Endothelial cell of umbilical vein (primary cell): ENCODE results near the gene CHCHD5. TPM values are rescaled to one million over a fixed set of nuclear protein-coding genes. Genes with fewer than 3 reads are reported as not detected.

Source experiments
- BruUV-seq: library from RNA; stranded (reverse); fragments of 400-500 nt; replicated peaks from 2 replicates; lab custom pipeline; 2021; lab: Mats Ljungman, UMichigan
- CTCF ChIA-PET: fragments of 300-600, 350-600 bp; sonication (Branson Sonifier 250); formaldehyde crosslinking; loops from one replicate; lab custom pipeline; 2021; ENCODE audit warnings: antibody characterized with exemption, inconsistent platforms; lab: Charles Lee
- POLR2A ChIA-PET: fragments of 300-600, 350-600 bp; sonication (Branson Sonifier 250); formaldehyde crosslinking; loops from one replicate; lab custom pipeline; 2021; ENCODE audit warnings: antibody characterized with exemption, inconsistent platforms; lab: Charles Lee
- DNase-seq: peaks from one replicate; pipeline ENCODE4 v3.0.0-alpha.2; 2011; ENCODE audit warnings: low read depth, low spot score
- FAIRE-seq: peaks from 2 replicates; lab custom pipeline; 2011; peaks lifted over from hg19 to GRCh38; lab: Jason Lieb, UNC
- H2AFZ ChIP-seq: 2 replicates; pipeline ENCODE4 v1.6.0; 2012; ENCODE audit warnings: low read depth, low read length, control low read depth, inconsistent platforms
- H3K27ac ChIP-seq: 2 replicates; pipeline ENCODE4 v1.5.1; 2011; ENCODE audit warnings: low read depth, mild to moderate bottlenecking, control low read depth, low read length, moderate library complexity; ENCODE audit not compliant: insufficient read depth
- H3K27me3 ChIP-seq, 2 experiments: 2 replicates each; pipeline versions ENCODE4 v1.6.0 to v1.6.1; 2011; ENCODE audit warnings: low read length in 2 of 2, mixed read lengths in 1 of 2; ENCODE audit not compliant: control insufficient read depth in 2 of 2, insufficient read depth in 2 of 2
- H3K36me3 ChIP-seq, 2 experiments: 2 replicates in 1 of 2; 3 replicates in 1 of 2; pipeline ENCODE4 v1.5.1; 2011; ENCODE audit warnings: low read length in 2 of 2, mild to moderate bottlenecking in 1 of 2, moderate library complexity in 1 of 2; ENCODE audit not compliant: control insufficient read depth in 2 of 2, insufficient read depth in 2 of 2; ENCODE audit errors: extremely low read depth in 1 of 2
- H3K4me1 ChIP-seq: 3 replicates; pipeline ENCODE4 v1.5.1; 2011; ENCODE audit warnings: mild to moderate bottlenecking, low read length; ENCODE audit not compliant: control insufficient read depth, insufficient read depth; ENCODE audit errors: extremely low read depth
- H3K4me2 ChIP-seq: 2 replicates; pipeline ENCODE4 v1.6.1; 2011; ENCODE audit warnings: low read length, control low read depth, mixed read lengths; ENCODE audit not compliant: insufficient read depth
- H3K4me3 ChIP-seq, 3 experiments: fragments of 200-600 bp in 1 of 3; sonication (generic), shearing (Covaris generic) in 1 of 3; replicated peaks in 1 of 3; 2 replicates each; pipeline ENCODE4 v1.5.1; 2011 to 2016; ENCODE audit warnings: control low read depth in 3 of 3, low read length in 3 of 3, mild to moderate bottlenecking in 2 of 3, inconsistent platforms in 1 of 3, low read depth in 1 of 3, moderate library complexity in 1 of 3; ENCODE audit not compliant: insufficient read depth in 1 of 3
- H3K79me2 ChIP-seq: 2 replicates; pipeline ENCODE4 v1.6.0; 2012; ENCODE audit warnings: low read length, inconsistent platforms; ENCODE audit not compliant: control insufficient read depth, insufficient read depth
- H3K9ac ChIP-seq: replicated peaks from 2 replicates; pipeline ENCODE3; 2011; ENCODE audit warnings: low read length, control low read depth; ENCODE audit not compliant: insufficient read depth; ENCODE audit errors: extremely low read depth
- H3K9me1 ChIP-seq: replicated peaks from 3 replicates; pipeline ENCODE4 v1.6.0; 2011; ENCODE audit warnings: mild to moderate bottlenecking, low read length; ENCODE audit not compliant: control insufficient read depth, insufficient read depth; ENCODE audit errors: extremely low read depth
- H3K9me3 ChIP-seq: replicated peaks from 2 replicates; pipeline ENCODE4 v1.5.1; 2012; ENCODE audit warnings: low read length, inconsistent platforms; ENCODE audit not compliant: control insufficient read depth, insufficient read depth
- H4K20me1 ChIP-seq: replicated peaks from 2 replicates; pipeline ENCODE3; 2011; ENCODE audit warnings: mild to moderate bottlenecking, low read length; ENCODE audit not compliant: control insufficient read depth, insufficient read depth; ENCODE audit errors: extremely low read depth
- EZH2 ChIP-seq: IDR thresholded peaks from 2 replicates; pipeline ENCODE4 v1.6.1; 2012; ENCODE audit warnings: borderline replicate concordance, low read depth, mild to moderate bottlenecking, moderate library complexity, low read length, inconsistent platforms; ENCODE audit not compliant: severe bottlenecking
- FOS ChIP-seq: IDR thresholded peaks from 2 replicates; pipeline ENCODE4 v1.6.1; 2011; ENCODE audit warnings: mild to moderate bottlenecking, low read length, moderate library complexity, borderline replicate concordance; ENCODE audit not compliant: insufficient read depth
- GATA2 ChIP-seq: IDR thresholded peaks from 2 replicates; pipeline ENCODE4 v1.7.0; 2011; ENCODE audit warnings: low read depth, mild to moderate bottlenecking, moderate library complexity, mixed read lengths, low read length; ENCODE audit not compliant: insufficient read length, insufficient read depth
- JUN ChIP-seq: IDR thresholded peaks from 2 replicates; pipeline ENCODE4 v1.6.1; 2011; ENCODE audit warnings: borderline replicate concordance, low read depth; ENCODE audit not compliant: insufficient read length, insufficient read depth
- MYC ChIP-seq: IDR thresholded peaks from one replicate; pipeline ENCODE4 v1.6.1; 2011; ENCODE audit warnings: mild to moderate bottlenecking, low read depth, low read length
- POLR2A ChIP-seq: IDR thresholded peaks from 2 replicates; pipeline ENCODE4 v1.6.1; 2012; ENCODE audit warnings: low read depth, mild to moderate bottlenecking, control low read depth, low read length
- POLR2AphosphoS5 ChIP-seq: IDR thresholded peaks from 2 replicates; pipeline ENCODE4 v1.6.1; 2012; ENCODE audit warnings: low read depth, mild to moderate bottlenecking, control low read depth, low read length, moderate library complexity; ENCODE audit not compliant: insufficient read depth
- dilution Hi-C: fragments of 300-500 bp; cut with MboI; formaldehyde crosslinking; loops from one replicate; pipeline ENCODE4 v1.15.0; 2019; ENCODE audit warnings: low sequenced_read_pairs; ENCODE audit not compliant: extremely low pct_ligation_motif_present
- intact Hi-C: fragments of 100-400 bp; cut with micrococcal nuclease; formaldehyde crosslinking; loops from one replicate; pipeline ENCODE4 v1.10.0; 2022
- polyA plus RNA-seq, 4 experiments: library from polyadenylated mRNA; depleted of rRNA in 3 of 4; stranded (reverse) in 3 of 4; unstranded in 1 of 4; fragments of >200 nt; gene quantifications; 2 replicates each; pipeline versions ENCODE4 v1.2.1 to v1.2.3, GENCODE V29; 2011 to 2012; ENCODE audit warnings: missing spikeins in 1 of 4
- total RNA-seq: library from RNA; stranded (reverse); gene quantifications from 2 replicates; pipeline ENCODE4 v1.2.3, GENCODE V29; 2021
- TF ChIP-seq, protein P1 (sequence below): IDR thresholded peaks from 2 replicates; pipeline ENCODE4 v1.6.1; 2011; ENCODE audit not compliant: insufficient read depth, insufficient read length
- TF ChIP-seq, protein P2 (sequence below), 2 donors: IDR thresholded peaks; 1 replicate in 1 of 2; 2 replicates in 1 of 2; pipeline ENCODE4 v1.5.1; 2011; ENCODE audit warnings: low read length in 2 of 2, mild to moderate bottlenecking in 2 of 2, moderate library complexity in 2 of 2, control low read depth in 1 of 2, inconsistent platforms in 1 of 2, low read depth in 1 of 2; ENCODE audit not compliant: insufficient read depth in 1 of 2; ENCODE audit errors: extremely low read depth in 1 of 2

CHCHD5 gene
- total and polyA plus RNA-seq, 2 donors (not counting 3 experiments of a cell fraction or from before 2014, with no cell fraction given), result 22.2 to 44.7 TPM

DNA sequence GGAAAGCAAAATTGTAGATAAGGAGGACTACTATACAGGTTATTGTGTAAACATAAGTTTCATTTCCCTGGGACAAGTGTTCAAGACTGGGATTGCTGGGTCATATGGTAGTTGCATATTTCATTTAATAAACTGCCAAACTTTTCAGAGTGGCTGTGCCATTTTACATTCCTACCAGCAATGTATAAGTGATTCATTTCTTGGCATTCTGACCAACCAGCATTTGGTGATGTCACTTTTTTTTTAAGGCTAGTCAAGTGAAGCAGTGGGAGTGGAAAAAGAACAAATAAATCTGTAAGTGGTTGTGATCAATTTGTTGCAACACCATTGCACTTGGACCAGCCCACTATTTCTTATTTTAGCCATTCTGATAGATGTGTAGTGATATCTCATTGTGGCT lies 5.2 kb upstream of the CHCHD5 start:
- Histone ChIP-seq H3K27me3 (no peaks in the 10 kb centered on the region), H3K9me3 (no peaks in the 10 kb centered on the region), H3K4me3 (no peak overlapping the region), H2AFZ (no peak overlapping the region), H3K9ac (no peak overlapping the region), H3K4me1 (peaks cover 6% of the 10 kb centered on the region), H3K9me1 (no peaks in the 10 kb centered on the region), H3K36me3 (peaks cover 9 to 12% of the 10 kb centered on the region in 2 experiments), H3K4me2 (no peak overlapping the region), H3K79me2 (no peaks in the 10 kb centered on the region), H4K20me1 (no peaks in the 10 kb centered on the region), H3K27ac (no peak overlapping the region)
- dilution Hi-C loops (no loop called here), intact Hi-C loops (no loop called here)
- ChIA-PET POLR2A (no interaction called here), CTCF (no interaction called here)
- FAIRE-seq (peak; percentile 78), DNase-seq (peak; percentile 72)
- TF ChIP-seq FOS (peak; percentile 46), JUN (peak; percentile 69), GATA2 (no peak), MYC (no peak)
- no TSS peak for BruUV-seq

DNA sequence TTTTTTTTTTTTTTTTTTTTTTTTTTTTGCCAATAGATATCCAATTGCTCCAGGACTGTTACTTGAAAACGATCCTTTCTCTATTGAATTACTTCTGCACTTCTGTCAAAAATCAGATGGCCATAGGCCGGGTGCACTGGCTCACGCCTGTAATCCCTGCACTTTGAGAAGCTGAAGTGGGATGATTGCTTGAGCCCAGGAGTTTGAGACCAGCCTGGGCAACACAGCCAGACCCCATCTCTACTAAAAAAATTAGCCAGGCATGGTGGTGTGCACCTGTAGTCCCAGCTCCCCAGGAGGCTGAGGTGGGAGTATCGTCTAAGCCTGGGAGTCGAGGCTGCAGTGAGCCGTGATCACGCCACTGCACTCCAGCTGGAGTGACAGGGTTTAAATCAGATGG lies 4.3 kb upstream of the CHCHD5 start:
- Histone ChIP-seq H3K36me3 (peaks cover 4 to 9% of the 10 kb centered on the region in 2 experiments), H2AFZ (no peak overlapping the region), H3K27me3 (no peaks in the 10 kb centered on the region), H3K4me3 (no peak overlapping the region), H4K20me1 (no peaks in the 10 kb centered on the region), H3K9me3 (no peaks in the 10 kb centered on the region), H3K4me2 (no peak overlapping the region), H3K9ac (no peak overlapping the region), H3K4me1 (peaks cover 10% of the 10 kb centered on the region), H3K27ac (no peak overlapping the region), H3K79me2 (no peaks in the 10 kb centered on the region), H3K9me1 (no peaks in the 10 kb centered on the region)
- TF ChIP-seq, protein P1, sequence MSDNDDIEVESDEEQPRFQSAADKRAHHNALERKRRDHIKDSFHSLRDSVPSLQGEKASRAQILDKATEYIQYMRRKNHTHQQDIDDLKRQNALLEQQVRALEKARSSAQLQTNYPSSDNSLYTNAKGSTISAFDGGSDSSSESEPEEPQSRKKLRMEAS, result no peak
- TF ChIP-seq POLR2A (no peak), FOS (no peak), MYC (no peak), EZH2 (no peak), POLR2AphosphoS5 (no peak), GATA2 (no peak)
- TF ChIP-seq, protein P2, sequence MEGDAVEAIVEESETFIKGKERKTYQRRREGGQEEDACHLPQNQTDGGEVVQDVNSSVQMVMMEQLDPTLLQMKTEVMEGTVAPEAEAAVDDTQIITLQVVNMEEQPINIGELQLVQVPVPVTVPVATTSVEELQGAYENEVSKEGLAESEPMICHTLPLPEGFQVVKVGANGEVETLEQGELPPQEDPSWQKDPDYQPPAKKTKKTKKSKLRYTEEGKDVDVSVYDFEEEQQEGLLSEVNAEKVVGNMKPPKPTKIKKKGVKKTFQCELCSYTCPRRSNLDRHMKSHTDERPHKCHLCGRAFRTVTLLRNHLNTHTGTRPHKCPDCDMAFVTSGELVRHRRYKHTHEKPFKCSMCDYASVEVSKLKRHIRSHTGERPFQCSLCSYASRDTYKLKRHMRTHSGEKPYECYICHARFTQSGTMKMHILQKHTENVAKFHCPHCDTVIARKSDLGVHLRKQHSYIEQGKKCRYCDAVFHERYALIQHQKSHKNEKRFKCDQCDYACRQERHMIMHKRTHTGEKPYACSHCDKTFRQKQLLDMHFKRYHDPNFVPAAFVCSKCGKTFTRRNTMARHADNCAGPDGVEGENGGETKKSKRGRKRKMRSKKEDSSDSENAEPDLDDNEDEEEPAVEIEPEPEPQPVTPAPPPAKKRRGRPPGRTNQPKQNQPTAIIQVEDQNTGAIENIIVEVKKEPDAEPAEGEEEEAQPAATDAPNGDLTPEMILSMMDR (IDR thresholded peaks at IDR 0.05; ENCODE audit: extremely low read depth in 1 of 2, insufficient read depth in 1 of 2, low read depth in 1 of 2, low read length in 2 of 2), result no peak
- DNase-seq, result no peak
- FAIRE-seq, result no peak
- CTCF ChIA-PET, result interaction anchor here (1.1 to 1.3 kb wide), 2 partner anchors 146 to 362 kb away, joined by 3 to 4 read pairs; no protein-coding TSS in a partner anchor
- POLR2A ChIA-PET, result no interaction called here
- no TSS peak for BruUV-seq
- intact Hi-C loops (loop anchor here (5.0 kb wide), 4 partner anchors 303 to 693 kb away; partner anchors contain the start of genes TMEM87B and ZC3H6), dilution Hi-C loops (no loop called here)
